NCI-H1930 (cell line): Measurements from ENCODE around the gene F2R.
A peak's percentile ranks its signal among the peaks of the same experiment; 100 is the strongest.

Experiments
- DNase-seq, 2 experiments: peaks; one replicate each; lab custom pipeline; 2025; lab: John Stamatoyannopoulos, UW

Gene F2R

DNA sequence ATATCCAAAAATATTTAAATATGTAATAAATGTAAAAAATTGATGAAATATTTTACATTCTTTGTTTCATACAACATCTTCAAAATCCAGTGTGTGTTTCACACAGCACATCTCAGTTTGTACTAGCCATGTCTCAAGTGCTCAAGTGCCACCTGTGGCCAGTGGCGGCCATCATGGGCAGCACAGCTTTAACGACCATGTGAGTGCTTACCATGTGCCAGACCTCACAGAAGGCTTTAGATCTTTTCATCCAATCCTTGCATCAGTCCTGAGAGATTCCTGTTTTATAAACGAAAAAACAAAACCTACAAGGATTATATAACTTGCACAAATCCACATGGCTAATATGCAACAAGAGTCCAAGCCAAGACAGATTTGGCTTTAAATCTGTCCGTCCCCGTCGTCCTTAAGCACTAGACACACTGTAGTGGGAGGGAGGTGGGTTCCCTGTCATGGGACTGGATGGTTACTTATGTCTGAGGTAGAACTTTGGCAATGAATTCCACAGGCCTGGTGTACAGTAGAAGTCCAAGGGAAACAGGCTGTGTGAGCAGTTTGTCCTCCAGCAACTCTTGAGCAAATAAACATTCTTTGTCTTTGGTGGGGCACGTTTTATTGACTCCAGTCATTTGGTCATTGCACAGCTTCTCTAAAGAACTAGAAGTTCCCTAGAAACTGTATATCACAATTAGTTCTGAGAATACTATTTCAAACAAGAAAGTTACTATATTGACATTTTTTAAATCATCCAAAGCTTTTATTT lies 25.0 kb upstream of the F2R start:
- no peak for DNase-seq

DNA sequence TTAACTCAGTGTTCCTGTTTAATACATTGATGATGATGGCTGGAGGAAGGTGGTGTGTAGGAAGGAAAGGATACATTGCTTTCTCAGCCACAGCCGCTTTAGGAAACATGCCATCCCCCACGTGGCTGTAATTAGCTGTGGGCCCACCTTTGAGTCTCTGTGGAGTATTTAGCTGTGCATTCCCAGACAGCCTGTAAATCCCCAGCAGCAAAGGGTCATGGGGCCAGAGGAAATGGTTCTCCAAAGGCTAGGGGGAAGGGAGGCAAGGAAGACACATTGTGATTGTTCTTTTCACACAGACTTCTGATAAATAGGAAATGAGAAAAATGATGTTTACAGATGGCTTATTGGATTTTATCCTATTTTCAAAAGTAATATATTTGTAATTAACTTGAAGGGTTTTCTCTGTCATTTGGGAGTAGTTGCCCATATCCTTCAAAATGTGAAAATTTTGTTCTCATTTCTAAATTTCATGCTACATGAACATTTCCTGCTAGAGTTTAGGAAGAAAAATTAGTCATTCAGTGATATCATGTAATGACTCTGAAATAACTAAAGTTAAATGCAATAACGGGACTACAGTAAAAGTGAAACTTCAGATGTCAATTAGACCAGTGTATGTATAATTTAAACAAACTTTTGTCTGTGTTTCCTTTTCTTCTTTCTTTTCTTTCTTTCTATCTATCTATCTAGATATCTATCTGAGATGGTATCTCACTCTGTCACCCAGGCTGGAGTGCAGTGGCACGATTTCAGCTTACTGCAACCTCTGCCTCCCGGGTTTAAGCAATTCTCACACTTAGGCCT lies 24.3 kb upstream of the F2R start:
- DNase-seq = no peak

DNA sequence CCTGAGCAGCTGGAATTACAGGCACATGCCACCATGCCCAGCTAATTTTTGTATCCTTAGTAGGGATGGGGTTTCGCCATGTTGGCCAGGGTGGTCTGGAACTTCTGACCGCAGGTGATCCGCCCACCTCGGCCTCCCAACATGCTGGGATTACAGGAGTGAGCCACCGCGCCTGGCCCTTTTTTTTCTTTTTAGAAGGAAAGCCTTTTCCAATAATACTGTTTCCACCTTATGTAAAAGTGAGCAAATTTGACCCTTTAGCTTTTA lies 23.7 kb upstream of the F2R start:
- no peak for DNase-seq

DNA sequence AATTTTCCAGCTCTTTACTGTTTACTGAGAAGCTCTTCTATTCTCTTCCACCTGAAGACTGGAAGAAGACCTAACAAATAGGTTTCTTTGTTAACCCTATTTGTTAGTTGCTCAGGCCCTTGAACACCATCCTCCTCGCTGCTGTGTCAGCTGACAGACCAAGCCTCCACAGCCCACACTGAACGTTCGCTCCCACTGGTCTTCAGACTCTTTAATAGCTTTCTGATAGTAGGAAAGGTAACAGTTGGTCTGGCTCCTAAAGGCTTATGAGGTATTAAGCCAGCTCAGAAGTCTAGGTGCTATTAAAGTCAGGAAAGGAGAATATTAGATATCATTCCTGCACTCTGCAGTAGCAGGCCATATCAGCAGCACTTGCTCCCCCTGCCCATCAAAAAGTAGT lies 23.3 kb upstream of the F2R start:
- no peak for DNase-seq

DNA sequence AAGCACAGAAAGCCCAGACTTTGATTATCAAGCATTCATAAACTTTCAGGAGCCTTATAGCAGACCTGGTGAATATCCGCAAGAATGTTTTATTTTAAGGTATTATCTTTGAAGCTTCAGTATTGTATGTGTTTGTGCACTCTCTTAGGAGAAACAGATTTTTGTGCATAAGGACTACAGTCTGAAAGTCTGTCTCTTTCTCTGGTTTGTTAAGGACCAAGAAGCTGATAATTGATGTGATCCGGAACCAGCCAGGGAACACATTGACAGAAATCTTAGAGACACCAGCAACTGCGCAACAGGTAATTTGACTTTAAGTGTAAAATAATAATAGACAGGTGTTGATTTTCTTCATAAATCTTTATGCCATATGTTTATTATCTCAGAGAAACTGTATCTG lies 22.8 kb upstream of the F2R start:
- DNase-seq = no peak

DNA sequence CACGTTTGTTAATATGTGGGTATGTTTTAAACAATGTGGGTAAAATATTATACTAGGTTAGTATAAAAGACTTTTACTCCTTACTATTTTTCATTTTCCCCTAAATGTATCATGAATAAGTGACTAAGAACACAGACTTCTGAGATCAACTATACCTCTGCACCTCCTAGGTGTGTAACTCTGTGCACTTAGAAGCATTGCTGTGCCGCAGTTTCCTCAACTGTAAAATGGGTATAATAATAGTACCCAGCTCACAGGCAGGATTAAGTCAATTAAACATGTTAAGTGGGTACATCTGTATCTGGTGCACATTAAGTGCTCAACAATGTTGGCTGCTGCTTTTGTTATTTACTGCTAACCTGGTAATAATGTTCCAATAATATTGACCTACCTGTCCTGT lies 21.6 kb upstream of the F2R start:
- no peak for DNase-seq

DNA sequence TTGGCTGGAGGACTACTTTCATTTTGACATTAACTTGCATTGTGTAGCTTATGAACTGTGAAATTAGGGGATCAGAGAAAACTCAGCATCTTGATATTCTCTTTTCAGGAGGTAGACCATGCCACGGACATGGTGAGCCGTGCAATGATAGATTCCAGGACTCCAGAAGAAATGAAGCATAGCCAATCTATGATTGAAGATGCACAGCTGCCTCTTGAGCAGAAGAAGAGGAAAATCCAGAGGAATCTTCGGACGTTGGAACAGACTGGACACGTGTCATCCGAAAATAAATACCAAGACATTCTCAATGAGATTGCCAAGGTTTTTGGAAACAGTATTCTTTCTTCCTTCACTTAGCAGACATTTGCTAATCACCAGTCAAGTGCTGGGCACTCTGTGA lies 20.6 kb upstream of the F2R start:
- DNase-seq = no peak

DNA sequence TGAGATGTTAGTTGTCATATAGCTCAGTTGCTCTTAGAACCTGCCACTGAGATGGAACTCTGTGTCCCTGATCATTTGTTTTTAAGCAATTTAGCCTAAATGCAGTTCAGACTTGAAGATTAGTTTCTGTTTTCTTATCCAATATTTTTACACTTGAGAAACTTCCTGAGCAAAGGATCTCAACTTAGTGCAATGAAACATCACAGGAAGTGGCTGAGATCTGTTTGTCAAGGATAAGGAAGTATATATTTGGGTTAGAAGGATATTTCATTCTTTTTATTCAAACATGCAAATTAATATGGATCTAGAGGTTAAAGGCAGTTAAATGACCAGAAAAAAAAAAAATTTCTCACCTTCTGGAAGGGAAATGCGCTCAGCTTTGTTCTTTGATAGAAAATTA lies 19.7 kb upstream of the F2R start:
- DNase-seq = no peak

DNA sequence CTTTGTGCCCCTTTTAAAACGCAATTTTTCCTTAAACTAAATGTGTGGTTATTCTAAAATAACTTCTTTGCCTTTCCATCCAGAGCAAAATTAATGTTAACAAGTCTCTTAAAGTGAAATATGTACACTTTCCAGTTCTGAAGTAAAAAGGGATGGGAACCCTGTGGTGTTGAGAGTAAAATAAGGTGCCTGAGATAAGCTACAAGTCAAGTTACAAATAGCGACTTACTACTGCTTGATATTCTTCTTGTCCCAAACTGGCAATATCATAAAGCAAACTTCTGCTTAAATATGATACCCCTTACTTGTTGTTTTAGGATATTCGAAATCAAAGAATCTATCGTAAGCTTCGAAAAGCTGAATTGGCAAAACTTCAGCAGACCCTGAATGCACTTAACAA lies 18.3 kb upstream of the F2R start:
- DNase-seq = no peak

DNA sequence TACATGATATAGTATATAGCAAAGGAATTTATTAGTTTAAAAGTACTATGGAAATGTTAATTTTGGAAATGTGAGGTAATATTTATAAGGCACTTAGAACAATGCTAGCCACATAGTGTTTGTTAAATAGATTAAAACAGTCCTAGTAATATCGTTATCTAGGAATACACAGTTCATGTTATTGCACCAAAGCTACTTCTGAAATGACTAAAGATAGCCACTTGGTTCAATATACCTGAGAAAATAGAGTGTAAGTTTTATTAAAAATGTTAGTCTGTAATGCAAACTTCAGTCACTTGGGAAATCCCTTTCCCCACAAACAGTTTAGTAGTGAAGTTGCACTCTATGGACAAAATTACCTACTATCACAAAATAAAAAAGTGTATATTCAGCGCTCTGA lies 15.4 kb upstream of the F2R start:
- no peak for DNase-seq

DNA sequence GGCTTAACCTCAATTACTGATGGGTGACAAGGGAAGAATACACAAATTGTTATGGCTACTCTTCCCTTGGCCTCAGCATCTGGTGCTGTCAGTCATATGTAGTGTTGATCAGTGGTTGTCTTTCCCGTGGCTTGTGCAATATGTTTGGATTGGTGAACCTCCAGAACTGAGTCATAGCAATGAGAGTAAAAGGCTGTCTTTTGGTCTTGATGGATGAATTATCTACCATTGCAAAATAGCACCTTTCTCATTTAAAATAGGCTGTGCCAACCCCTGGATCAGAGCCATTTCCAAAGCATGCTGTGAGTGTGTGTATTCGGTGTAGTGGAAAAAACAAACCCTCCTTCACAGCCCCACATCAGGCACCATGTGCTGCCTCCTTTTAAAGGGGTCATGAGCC lies 14.6 kb upstream of the F2R start:
- no peak for DNase-seq

DNA sequence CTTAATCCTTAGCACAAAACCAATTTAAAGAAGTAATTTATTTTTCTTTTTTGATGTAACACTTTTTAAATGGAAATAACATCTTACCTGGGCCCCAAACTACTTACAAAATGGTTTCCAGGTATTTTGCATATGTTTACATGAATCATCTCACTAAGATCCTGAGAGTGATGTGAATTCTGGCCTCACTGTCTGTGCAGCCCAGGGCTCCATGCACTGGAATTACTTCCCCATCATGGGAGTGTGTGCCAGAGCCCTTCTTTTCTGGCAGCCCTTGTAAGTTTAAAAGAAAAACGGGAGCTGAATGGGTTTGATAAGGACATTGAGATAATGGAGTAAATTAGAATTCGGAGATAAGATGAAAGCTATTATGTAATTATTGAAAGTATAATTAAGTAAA lies 12.2 kb upstream of the F2R start:
- DNase-seq = no peak

DNA sequence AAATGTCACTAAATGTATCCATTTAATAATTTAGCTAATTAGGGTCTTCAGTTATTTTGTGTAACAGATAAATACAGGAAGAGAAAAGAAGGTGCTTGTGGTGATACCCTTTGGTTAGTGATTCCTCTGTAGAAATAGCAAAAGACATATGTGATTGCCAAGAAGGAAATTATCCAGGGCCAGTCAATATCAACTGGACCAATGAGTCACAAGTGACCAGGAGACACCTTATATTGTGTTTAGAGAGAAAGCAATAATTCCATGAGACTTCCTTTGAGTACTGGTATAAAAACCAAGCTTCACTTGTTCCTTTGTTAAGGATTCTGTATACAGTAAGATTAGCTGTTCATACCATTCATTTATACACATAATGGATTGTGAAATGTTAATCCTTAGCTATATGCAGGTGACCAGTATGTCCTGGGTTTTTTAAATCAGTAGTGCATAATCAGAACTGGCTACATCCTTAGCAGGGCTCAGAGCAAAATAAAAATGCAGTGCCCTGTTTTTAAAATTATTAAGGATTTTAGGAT lies 11.7 kb upstream of the F2R start:
- DNase-seq = no peak

DNA sequence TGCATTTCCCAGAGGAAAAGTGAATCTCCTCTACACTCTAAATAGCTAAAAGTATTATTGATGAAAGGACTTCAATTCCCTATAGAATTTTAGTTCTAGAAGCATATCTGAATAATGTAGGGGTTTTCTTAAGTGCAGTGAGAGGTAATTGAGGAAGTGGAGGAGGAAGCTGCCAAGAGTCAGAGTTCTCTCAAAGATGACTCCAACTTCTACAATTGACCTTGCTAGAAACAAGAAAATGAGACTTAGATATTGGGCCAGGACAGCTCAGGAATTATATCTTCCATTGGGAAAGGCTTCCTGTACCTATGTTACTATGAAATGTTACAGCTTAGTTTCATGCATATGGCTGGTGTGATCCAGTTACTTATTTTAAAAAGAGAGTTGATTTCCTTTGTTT lies 10.4 kb upstream of the F2R start:
- no peak for DNase-seq

DNA sequence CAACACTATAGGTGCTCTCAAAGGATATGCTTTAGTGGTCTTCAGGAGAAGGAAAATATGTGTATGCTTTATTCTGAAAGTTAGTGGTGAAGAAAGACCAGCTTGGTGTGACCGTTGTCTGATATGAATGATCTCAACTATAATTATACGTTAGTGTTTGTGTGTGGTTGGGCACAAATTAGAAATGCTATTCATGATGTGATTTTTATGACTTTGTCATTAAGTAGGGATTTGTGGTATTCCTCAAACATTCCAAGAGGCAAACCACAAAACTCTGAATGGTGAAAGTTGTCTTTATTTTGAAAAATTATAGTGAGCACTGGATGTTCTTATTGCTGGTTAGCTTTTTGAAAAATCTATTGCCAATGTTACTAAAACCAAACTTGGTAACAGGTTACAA lies 6.2 kb upstream of the F2R start:
- DNase-seq = no peak

DNA sequence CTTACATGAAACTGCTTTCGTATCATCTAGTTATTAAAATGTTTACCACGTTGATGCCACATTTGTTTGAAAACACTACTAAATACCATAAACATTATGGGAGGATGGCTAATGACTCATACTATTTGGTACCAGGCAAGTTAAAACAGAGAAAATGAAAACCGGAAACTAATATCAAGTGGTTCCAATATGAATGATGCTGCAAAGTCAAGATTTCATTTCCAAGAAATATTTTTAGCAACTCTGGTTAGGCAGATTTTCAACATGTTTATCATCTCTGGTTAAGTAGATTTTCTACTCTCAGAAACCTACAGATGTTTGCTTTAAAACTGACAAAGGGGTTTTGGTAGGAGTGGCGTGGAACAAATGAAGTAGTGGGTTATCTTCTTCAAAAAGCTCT lies 4.9 kb upstream of the F2R start:
- DNase-seq = no peak

DNA sequence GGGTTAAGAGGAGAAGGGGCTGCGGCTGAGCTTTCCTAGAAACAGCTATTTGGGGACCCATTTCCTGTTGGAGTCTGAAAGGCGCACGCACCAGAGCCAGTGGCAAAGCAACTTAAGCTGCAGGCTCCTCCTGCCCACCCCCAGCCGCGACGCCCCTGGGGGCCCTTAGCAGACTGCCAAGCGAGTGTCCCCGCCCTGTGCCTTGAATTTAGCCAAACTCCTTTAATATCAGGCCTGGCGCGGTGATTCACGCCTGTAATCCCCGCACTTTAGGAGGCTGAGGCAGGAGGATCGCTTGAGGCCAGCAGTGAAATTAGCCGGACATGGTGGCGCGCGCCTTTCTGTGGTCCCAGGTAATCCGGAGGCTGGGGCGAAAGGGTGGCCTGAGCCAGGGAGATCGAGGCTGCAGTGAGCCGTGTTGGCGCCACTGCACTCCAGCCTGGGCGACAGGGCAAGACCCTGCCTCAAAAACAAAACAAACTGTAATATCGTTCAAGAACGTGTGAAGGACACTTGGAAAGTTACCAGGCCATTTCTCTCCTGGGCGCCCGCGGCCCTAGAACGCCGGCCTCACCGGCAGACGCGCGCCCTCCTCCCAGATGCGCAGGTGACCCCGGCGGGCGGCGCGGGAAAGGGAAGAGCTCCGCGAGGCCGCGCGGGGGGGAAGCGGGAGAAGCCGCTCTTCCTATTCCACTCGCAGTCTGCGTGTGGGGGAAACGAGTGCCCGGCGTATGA lies 1.0 kb upstream of the F2R start:
- no peak for DNase-seq

DNA sequence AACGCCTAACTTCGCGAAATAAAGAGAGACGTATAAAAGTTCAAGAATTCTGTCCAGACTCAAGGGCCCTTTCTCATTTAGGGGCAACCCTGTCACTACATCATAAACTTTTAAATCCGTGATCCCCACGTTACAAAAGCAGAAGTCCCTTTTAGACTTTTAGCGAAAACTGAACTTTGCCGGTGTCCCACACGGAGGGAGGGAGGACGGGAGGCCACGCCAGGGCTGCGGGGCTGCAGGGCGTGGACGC lies 515 bp upstream of the F2R start:
- no peak for DNase-seq

DNA sequence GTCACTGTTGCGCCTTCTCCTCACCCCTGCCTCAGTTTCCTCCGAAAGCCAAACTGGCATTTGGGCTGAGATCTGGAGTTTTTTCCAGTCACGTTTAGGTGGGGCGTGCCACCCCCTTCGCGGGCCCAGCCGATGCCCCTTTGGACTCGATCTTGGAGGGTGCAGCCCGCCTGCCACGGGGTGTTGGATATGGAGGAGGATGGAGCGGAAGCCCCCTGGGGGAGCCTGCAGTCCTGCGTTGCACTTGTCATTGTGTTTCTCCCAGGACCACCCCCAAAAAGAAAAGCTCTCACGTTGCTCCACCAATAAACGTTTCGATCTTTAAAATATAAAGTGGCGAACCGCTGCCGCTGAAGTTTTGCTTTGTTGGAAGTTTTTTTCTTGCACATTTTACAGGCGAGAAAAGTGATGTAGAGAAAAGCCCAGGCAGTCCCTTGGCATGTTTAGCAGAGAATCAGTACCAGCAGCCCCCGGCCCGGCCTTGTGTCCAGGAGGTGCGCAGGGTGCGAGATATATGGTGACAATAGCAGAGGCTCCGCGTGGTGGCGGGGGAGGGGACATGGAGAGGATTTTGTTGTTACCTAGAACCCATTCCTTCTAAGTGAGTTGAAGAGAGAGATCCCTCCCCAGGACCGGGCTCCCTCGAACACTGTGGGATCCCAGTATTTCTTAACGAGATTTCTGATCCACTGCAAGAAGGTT lies 681 bp downstream of the F2R start:
- peak in 1 of 2 experiments; percentile 9 for DNase-seq

DNA sequence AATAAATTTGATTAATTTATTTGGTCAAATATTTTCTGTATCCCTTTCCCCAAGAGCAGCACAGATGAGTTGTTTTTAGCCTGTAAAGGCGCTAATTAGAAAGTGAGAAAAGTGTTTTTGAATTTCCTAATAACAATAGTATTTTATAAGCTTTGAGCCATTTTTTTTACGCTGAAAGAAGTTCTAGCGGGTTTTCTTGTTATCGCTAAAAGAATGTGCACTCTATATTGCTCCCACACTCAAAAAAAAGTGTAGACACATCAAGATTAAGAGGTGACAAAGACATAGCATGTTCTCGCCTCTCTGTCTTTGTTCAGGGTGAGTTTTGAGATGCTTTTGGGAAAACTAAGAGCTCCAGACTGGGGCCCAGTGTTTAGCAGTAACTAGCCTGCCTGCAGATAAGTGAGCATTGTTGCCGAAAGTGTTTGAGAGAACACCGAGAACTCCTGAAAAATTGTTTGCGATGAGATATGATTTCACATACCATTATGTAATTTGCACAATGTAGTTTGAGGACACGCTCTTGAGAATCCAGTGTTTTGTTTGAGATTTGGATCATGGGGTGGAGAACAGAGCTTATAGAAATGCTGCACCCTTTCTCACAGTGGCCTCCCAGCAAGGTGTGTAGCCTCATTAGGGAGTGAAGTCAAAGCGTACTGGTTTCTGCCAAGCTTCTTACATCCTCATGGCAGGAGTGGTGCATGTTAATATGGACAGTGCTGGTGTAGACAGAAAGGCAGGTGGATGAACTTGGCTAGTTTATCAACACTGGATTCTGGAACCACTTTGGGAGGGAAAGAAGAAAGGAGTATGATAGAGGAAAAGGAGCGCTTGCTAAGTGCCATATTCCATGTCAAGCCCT lies 1.5 kb downstream of the F2R start:
- no peak for DNase-seq

DNA sequence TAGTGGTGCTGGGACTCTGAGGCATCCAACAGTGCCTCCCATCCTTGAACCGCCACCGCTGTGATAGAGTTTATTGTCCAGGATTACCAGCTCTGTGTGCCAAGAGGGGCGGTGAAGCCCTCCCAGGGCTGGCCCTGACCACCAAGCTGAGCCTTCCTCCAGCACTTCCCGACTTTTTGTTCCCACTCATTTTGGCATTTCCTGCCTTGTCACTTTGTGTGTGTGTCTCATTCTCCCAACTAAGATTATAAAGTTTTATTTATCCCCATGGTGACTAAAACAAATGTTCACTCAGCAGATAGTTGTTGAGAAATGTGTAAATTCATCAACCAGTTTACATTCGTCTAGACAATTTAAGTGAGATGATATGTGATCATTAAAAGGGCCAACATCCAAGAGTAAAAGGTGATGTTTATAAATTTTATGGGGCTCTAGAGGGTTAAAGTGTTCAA lies 2.5 kb downstream of the F2R start:
- no peak for DNase-seq

DNA sequence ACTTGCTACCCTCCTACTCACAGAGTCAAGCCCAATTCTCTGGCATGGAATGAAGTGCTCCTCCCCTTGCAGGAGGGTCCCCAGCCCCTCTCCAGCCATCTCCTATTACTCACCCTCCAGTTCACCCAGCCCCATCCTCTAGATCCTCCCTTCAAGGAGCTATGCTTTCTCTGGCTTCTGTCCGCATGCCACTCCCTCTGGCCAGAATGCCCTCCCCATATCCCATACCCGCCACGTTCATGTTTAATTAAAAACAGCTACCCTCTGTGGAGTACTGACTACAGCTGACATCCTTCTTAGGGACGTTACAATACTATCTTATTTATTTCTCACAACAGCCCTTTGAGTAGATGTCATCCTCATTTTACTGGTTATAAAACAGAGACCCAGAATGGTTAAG lies 3.0 kb downstream of the F2R start:
- no peak for DNase-seq
